NCI-H526 treated with DMSO at 0.1 percent for 48 hours (cell line): ENCODE results near the gene CCDC200.
"Not testable (repeated sequence)": the region's sequence is repeated elsewhere in the genome, so short reads cannot be mapped to it uniquely, and the experiment has no call there.

ENCODE experiments used
- DNase-seq: peaks from one replicate; lab custom pipeline; 2025; lab: John Stamatoyannopoulos, UW

CCDC200 gene

DNA sequence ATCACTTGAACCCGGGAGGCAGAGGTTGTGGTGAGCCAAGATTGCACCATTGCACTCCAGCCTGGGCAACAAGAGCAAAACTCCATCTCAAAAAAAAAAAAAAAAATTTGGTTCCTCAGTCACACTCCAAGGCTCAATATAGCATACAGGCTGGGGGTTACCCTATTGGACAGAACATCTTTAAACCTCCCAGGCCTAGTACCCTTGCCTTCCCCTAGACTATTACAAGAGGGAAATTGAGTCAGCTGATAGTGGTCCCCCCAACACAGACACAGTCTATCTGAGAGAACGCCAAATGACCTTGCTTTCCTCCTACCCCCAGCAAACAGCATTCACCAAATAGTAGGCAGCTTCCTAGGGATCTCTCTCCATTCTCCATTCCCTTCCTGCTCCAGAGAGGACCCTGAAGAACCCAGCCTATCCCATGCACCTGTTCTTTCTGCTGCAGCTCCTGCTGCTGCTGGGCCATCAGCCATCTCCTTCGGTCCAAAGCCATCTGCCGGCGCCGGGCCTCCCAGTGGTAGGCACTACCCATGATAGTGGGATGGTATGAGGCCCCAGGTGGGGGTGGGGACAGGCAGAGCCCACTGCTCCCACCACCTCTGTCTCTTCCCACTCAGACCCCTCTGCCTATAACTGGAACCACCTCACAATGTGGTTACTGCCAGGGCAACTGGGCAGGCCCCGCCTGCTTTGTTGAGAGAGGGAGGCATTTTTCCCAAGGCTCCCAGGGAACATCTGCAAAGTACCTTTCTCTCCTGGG is at the start of gene CCDC200:
Gene CCDC200, minus strand, starts transcription at position 604 of the 763 bp plus-strand sequence. Its CDS starts 69 bp downstream, at position 535.
- not testable (repeated sequence) for DNase-seq

DNA sequence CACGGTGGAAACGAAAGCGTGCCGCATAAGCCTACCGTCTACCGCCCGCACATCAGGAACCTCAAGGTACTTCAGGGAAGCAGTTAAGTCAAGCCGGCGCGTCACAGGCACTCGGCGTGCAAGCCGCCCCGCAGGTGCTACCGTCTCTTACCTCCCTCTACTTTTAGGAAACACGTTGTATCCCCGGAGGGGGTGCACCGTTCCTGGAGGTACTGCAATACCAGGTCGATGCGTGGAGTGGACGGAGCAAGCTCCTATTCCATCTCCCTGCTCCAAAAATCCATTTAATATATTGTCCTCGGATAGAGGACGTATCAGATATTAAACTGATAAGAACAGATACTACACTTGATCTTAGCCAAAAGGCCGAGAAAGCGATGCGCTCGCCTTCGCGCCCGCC is 44.5 kb upstream of the CCDC200 start:
- DNase-seq, result not testable (repeated sequence)

DNA sequence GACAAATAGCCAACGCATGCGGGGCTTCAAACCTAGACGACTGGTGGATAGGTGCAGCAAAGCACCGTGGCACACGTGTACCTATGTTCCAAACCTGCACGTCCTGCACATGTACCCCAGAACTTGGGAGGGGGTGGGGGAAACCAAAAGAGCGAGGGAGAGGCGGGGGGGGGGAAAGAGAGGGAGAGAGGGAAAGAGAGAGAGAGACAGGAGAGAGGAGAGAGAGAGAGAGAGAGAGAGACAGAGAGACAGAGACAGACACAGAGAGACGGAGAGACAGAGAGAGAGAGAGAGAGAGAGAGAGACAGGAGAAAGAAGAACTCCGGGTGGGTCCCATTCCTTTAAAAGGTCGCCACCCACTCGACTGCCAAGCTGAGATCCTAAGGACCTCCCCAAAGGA is 44.1 kb upstream of the CCDC200 start:
- DNase-seq, result not testable (repeated sequence)

DNA sequence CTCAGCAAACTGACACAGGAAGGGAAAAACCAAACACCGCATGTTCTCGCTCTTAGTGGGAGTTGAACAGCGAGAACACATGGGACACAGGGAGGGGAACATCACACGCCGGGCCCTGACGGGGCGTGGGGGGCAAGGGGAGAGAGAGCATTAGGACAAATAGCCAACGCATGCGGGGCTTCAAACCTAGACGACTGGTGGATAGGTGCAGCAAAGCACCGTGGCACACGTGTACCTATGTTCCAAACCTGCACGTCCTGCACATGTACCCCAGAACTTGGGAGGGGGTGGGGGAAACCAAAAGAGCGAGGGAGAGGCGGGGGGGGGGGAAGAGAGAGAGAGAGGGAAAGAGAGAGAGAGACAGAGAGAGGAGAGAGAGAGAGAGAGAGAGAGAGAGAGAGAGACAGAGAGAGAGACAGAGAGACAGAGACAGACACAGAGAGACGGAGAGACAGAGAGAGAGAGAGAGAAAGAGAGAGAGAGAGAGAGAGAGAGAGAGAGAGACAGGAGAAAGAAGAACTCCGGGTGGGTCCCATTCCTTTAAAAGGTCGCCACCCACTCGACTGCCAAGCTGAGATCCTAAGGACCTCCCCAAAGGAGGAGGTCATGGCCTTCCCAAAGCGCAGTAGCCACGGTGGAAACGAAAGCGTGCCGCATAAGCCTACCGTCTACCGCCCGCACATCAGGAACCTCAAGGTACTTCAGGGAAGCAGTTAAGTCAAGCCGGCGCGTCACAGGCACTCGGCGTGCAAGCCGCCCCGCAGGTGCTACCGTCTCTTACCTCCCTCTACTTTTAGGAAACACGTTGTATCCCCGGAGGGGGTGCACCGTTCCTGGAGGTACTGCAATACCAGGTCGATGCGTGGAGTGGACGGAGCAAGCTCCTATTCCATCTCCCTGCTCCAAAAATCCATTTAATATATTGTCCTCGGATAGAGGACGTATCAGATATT is 42.4 kb upstream of the CCDC200 start:
- not testable (repeated sequence) for DNase-seq

DNA sequence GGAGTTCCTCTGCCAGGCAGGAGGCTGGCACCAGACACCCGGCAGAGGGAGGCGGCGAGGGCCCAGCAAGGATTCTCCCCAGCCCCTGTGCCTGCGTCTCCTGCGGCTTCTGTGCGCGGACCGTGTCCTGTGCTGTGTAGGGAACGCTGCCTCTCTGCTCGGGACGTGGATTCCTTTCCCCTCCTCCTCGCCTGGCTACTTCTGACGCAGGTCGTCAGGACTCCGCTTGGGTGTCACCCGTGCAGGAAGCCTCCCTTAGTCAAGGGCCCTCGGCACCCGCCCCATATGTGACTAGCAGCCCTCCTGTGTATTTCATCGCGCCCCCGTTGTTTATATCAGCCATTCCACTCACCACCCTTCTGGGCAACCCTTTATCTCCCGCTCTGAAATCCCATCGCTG is 18.0 kb upstream of the CCDC200 start:
- DNase-seq, result not testable (repeated sequence)

DNA sequence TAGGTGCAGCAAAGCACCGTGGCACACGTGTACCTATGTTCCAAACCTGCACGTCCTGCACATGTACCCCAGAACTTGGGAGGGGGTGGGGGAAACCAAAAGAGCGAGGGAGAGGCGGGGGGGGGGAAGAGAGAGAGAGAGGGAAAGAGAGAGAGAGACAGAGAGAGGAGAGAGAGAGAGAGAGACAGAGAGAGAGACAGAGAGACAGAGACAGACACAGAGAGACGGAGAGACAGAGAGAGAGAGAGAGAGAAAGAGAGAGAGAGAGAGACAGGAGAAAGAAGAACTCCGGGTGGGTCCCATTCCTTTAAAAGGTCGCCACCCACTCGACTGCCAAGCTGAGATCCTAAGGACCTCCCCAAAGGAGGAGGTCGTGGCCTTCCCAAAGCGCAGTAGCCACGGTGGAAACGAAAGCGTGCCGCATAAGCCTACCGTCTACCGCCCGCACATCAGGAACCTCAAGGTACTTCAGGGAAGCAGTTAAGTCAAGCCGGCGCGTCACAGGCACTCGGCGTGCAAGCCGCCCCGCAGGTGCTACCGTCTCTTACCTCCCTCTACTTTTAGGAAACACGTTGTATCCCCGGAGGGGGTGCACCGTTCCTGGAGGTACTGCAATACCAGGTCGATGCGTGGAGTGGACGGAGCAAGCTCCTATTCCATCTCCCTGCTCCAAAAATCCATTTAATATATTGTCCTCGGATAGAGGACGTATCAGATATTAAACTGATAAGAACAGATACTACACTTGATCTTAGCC is 12.4 kb upstream of the CCDC200 start:
- DNase-seq, result not testable (repeated sequence)

DNA sequence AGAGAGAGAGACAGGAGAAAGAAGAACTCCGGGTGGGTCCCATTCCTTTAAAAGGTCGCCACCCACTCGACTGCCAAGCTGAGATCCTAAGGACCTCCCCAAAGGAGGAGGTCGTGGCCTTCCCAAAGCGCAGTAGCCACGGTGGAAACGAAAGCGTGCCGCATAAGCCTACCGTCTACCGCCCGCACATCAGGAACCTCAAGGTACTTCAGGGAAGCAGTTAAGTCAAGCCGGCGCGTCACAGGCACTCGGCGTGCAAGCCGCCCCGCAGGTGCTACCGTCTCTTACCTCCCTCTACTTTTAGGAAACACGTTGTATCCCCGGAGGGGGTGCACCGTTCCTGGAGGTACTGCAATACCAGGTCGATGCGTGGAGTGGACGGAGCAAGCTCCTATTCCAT is 11.2 kb upstream of the CCDC200 start:
- not testable (repeated sequence) for DNase-seq

DNA sequence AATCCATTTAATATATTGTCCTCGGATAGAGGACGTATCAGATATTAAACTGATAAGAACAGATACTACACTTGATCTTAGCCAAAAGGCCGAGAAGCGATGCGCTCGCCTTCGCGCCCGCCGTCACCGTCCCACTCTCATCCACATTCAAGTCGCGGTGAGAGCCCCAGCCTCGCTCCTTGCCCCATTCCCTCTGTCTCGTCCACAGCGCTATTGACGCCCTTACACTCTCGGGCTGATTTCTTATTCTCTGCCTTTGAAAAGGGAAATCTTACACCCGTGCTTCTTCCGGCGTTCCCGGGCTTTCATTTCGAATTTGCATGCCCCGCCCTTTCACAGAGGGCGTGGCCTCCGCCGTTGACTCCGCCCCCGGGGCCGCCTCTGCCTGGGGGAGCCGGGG is 5.5 kb upstream of the CCDC200 start, which contains the start of gene RNU2-1:
Gene RNU2-1, minus strand, starts transcription at position 101 of the 400 bp plus-strand sequence.
- DNase-seq, result not testable (repeated sequence)

DNA sequence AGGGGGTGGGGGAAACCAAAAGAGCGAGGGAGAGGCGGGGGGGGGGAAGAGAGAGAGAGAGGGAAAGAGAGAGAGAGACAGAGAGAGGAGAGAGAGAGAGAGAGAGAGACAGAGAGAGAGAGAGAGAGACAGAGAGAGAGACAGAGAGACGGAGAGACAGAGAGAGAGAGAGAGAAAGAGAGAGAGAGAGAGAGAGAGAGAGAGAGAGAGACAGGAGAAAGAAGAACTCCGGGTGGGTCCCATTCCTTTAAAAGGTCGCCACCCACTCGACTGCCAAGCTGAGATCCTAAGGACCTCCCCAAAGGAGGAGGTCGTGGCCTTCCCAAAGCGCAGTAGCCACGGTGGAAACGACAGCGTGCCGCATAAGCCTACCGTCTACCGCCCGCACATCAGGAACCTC is 4.8 kb upstream of the CCDC200 start:
- DNase-seq, result not testable (repeated sequence)

DNA sequence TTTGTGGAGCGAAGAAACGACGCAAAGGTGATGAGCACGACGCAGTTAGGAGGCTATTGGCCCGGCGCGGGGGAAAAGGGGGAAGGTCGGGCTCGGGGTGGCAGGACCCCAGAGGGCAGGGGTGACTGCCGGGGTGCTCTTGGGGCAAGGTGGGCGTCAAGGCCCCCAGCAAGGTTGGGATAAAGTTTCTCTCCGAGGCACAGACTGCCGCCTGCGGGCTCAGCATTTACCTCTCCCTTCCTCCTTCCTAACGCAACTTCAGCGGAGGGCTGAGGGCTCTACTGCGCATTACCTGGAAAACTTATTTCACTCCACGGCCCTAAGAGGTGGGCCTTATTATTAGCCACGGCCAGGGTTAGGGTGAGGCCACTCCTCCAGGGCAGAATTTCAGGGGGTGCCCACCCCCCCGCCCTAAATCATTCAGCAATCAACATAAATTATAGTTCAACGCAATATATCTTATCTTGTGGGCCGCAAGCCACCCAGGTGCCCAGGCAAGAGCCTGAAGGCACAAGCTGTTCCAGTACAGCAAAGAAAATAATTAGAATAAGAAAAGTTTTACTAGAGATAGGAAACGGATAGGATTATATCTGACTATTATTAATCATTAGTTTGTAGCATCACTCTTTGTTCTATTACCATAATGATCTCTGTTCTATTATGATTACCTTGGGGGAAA is 3.7 kb upstream of the CCDC200 start:
- DNase-seq, result not testable (repeated sequence)

DNA sequence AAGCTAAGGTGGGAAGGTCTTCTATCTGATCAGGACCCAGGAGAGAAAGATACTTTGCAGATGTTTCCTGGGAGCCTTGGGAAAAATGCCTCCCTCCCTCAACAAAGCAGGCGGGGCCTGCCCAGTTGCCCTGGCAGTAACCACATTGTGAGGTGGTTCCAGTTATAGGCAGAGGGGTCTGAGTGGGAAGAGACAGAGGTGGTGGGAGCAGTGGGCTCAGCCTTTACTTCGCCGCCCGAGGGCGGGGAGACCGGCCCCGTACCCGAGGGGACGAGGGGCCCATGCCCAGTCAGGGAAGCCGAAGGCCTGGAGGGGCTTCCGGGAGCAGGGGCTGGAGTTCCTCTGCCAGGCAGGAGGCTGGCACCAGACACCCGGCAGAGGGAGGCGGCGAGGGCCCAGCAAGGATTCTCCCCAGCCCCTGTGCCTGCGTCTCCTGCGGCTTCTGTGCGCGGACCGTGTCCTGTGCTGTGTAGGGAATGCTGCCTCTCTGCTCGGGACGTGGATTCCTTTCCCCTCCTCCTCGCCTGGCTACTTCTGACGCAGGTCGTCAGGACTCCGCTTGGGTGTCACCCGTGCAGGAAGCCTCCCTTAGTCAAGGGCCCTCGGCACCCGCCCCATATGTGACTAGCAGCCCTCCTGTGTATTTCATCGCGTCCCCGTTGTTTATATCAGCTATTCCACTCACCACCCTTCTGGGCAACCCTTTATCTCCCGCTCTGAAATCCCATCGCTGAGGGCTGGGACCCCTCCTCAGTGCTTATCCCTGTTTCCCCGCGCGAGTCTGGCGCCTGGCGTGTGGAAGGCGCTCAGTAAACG is 3.0 kb upstream of the CCDC200 start:
- DNase-seq, result not testable (repeated sequence)

DNA sequence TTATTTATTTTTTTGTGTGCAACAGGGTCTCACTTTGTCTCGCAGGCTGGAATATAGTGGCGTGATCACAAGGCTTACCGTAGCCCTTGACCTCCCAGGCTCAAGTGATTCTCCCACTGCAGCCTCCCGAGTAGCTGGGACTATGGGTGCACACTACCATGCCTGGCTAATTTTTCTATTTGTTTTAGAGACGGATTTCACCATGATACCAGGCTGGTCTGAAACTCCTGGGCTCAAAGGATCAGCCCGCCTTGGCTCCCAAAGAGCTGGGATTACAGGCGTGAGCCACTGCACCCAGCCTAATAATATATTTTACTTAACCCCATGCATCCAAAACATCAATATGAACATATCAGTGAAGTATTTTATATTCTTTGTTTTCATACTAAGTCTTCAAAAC is 2.0 kb downstream of the CCDC200 start:
- no peak for DNase-seq

DNA sequence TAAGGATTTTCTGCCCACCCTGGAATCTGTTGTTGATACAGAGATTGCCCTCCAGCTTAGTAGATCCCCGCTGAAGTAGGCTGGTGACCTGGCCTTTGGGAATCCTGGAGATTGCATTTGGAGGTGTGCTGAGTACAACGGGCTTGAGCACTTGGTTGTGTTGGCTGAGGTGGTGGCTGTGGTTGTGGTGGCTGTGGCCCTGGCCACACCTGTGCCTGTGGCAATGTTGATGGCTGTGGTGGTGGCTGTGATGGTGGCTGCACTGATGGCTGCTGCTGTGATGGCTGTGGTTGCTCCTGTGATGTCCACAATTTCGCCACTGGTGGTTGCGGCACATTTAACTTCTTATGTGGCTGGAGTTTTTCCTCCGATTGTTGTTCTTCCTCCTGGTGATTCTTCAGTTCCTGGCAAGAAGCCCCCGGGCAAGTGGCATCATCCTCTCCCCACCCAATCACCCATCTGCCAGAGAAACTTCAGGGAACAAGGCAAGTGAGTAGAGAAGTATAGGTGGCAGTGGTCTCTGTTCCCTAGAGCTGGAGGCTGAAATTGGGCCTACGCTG is 4.2 kb downstream of the CCDC200 start:
- DNase-seq, result no peak

DNA sequence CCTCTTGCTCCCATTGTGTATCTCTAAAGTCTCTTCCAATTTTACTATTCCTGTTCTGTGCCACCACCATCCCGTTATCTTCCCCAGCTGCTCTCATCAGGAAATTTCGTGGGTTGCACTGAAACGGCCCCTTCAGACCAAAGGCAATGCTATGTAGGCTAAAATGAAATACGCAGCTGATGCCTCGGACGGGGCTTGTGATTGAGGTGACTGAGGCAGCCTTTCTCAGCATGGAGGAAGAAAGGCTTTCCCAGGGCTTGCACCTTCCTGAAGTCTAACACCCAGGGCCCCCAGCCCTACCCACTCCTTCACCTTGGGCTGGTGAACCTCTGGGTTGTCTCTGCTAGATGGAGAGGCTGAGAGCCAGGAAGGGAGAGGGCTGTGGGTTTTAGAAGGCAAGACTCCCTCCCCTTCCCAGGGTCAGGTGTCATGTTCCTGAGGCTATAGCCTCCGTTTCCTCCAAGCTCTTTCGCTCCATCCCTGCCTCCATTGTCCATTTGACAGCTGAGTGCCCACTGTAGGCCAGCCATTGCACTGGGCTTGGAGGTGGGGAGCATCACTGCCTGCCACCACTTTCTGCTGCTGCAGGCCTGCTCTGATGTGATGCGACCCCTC is 7.8 kb downstream of the CCDC200 start:
- no peak for DNase-seq

DNA sequence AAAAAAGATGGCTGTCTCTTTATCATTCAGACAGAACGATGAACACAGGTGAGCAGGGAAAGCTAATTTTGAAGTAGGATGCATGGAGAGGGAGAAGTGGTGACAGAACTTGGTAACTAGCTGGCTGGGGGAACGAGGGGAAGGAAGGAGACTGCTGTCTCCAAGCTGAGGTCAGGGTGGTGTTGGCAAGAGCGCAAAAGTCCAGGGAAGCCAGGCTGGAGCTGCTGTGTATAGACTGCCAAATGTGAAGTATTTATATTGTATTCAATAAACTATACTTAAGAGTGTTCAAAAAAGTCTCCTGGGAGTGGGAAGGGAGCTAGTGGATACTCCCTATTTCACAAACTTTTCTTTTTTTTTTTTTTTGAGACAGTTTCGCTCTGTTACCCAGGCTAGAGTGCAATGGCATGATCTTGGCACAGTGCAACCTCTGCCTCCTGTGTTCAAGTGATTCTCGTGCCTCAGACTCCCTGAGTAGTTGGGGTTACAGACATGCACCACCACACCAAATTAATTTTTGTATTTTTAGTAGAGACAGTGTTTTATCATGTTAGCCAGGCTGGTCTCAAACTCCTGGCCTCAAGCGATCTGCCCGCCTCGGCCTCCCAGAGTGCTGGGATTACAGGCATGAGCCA is 8.6 kb downstream of the CCDC200 start:
- DNase-seq, result no peak

DNA sequence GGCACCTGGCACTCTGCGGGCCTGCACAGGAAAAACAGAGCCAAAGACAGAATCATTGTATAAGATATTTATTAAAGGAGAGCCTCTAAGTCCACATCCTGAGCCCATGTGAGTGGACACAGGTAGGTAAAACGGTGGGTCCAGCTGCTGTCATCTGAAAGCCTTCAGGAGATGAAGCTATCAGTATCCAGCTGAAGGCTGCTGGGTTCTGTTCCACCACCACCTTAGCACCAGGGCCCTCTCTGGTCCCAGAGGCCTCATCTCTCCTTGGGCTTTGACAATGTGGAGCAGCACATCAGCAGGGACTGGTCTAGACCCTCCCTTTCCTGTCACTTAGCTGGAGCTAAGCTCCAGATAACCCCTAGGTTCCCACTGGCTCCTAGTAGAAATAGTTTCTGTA is 9.4 kb downstream of the CCDC200 start:
- no peak for DNase-seq

DNA sequence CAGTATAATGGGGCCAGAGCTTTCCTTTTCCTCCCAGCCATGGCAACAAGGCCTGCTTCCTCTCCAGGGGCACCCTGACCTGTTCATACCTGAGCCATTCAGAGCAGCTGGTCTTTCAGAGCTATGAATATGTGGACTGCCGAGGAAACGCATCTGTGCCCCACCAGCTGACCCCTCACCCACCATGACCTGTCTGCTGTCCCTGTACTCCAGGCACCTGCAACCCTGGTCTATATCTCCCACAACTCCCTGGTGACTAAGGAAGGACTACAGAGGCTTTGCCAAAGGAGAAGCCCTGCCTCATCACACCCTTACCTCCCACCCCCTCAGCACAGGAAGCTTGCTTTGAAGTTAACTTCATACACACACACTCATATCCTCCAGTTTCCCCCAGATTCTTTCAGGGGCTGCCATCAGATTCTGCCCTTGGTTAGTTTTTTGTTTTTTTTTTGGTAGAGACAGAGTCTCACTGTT is 10.8 kb downstream of the CCDC200 start:
- no peak for DNase-seq

DNA sequence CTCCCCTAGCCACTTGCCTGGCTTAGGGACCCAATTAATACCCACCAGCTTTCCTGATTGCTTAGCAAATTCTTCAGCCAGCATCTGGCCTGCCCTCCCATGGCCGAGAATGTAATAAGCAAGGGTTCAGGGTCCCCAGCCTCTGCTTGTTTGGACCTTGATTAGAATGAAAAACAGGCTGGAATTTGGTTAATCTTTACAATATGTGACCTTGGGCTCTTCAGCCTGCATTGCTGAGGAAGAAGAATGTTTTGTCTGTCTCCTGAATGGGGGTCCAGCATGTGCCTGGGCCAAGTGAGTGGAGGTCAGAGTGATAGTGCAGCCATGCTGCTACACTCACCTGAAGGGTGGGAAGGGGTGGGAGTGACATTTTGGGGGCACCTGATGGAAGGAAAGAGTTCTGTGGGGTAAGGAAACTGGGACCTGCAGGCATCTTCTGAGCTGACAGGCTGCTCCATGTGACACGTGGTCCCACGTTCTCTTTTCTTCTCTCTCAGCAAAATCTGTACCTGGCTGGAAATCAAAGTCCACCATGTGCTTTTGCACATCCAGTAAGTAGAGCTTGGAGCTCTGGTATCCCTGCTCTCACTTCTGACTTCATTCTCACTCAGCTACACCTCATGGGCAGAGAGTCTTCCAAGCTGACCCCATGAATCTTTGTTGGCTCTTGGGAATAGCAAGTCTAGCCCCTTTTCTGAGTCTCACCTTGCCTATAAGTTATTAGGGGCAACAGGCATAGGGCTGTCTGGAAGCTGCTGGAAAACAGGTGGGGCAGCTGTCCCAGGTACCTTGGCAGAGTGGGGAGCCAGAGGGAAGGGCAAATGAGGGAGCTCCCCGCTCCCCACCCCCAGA is 11.4 kb downstream of the CCDC200 start:
- DNase-seq, result no peak
